BLaER1 (cell line): ENCODE measurements around the gene GATA3.

Experiments used
- H3K27ac ChIP-seq: shearing (Covaris generic); formaldehyde crosslinking; 2 replicates; pipeline ENCODE4 v1.8.1; 2022
- H3K27me3 ChIP-seq: shearing (Covaris generic); formaldehyde crosslinking; 2 replicates; pipeline ENCODE4 v1.8.1; 2022
- H3K36me3 ChIP-seq: shearing (Covaris generic); formaldehyde crosslinking; 2 replicates; pipeline ENCODE4 v1.8.1; 2022
- H3K4me1 ChIP-seq: shearing (Covaris generic); formaldehyde crosslinking; 2 replicates; pipeline ENCODE4 v1.8.1; 2022
- H3K4me2 ChIP-seq: shearing (Covaris generic); formaldehyde crosslinking; 2 replicates; pipeline ENCODE4 v1.8.1; 2022
- H3K4me3 ChIP-seq: shearing (Covaris generic); formaldehyde crosslinking; 2 replicates; pipeline ENCODE4 v1.8.1; 2022
- H3K9ac ChIP-seq: shearing (Covaris generic); formaldehyde crosslinking; 2 replicates; pipeline ENCODE4 v1.8.1; 2022
- H3K9me3 ChIP-seq: shearing (Covaris generic); formaldehyde crosslinking; 2 replicates; pipeline ENCODE4 v1.8.1; 2022
- H4K20me1 ChIP-seq: shearing (Covaris generic); formaldehyde crosslinking; 2 replicates; pipeline ENCODE4 v1.8.1; 2022
- Cebpa-rat ChIP-seq: shearing (Covaris generic); IDR thresholded peaks from 2 replicates; pipeline ENCODE4 v1.8.1; 2022

Gene GATA3

GRCh38 chr10:8044331-8044907 lies 10.1 kb upstream of the GATA3 start:
- H3K9ac ChIP-seq = no peak overlapping the region
- peaks cover 4% of the 10 kb centered on the region; the same call in 1 of the 2 replicates for H3K9me3 ChIP-seq
- TF ChIP-seq Cebpa-rat = no peak
- H3K27me3 ChIP-seq = peaks cover 100% of the 10 kb centered on the region
- H4K20me1 ChIP-seq = peaks cover 96% of the 10 kb centered on the region
- no peaks in the 10 kb centered on the region for H3K36me3 ChIP-seq
- H3K4me1 ChIP-seq = peaks cover 11% of the 10 kb centered on the region; the same call in 1 of the 2 replicates
- no peak overlapping the region for H3K4me3 ChIP-seq
- 0 out of 2 replicates have a peak overlapping the region, but pooled peaks have one; percentile 25 for H3K4me2 ChIP-seq
- no peak overlapping the region for H3K27ac ChIP-seq

- H3K9ac ChIP-seq = no peak overlapping the region
- H3K27ac ChIP-seq = no peak overlapping the region
- H4K20me1 ChIP-seq = peaks cover 96% of the 10 kb centered on the region
- TF ChIP-seq Cebpa-rat = no peak
- H3K36me3 ChIP-seq = no peaks in the 10 kb centered on the region
- H3K9me3 ChIP-seq = peaks cover 4% of the 10 kb centered on the region; the same call in 1 of the 2 replicates
- H3K4me2 ChIP-seq = peak overlapping the region; percentile 25; the same call in 1 of the 2 replicates
- peaks cover 100% of the 10 kb centered on the region for H3K27me3 ChIP-seq
- no peak overlapping the region for H3K4me3 ChIP-seq
- H3K4me1 ChIP-seq = peaks cover 18% of the 10 kb centered on the region; the same call in 1 of the 2 replicates
Observed at GRCh38 chr10:8044908-8045725, 9.4 kb upstream of the GATA3 start.

- Histone ChIP-seq H3K4me2 (no peak overlapping the region), H3K9ac (no peak overlapping the region), H3K36me3 (no peaks in the 10 kb centered on the region), H3K27me3 (peaks cover 100% of the 10 kb centered on the region), H3K9me3 (peaks cover 4% of the 10 kb centered on the region; the same call in 1 of the 2 replicates), H3K4me3 (no peak overlapping the region), H3K27ac (no peak overlapping the region), H4K20me1 (peaks cover 96% of the 10 kb centered on the region), H3K4me1 (peaks cover 25% of the 10 kb centered on the region; the same call in 1 of the 2 replicates)
- no peak for TF ChIP-seq Cebpa-rat
Observed at GRCh38 chr10:8045726-8046494, 8.6 kb upstream of the GATA3 start.

- H3K9me3 ChIP-seq = peaks cover 4% of the 10 kb centered on the region; the same call in 1 of the 2 replicates
- H3K27ac ChIP-seq = no peak overlapping the region
- H3K9ac ChIP-seq = no peak overlapping the region
- H3K4me2 ChIP-seq = no peak overlapping the region
- no peaks in the 10 kb centered on the region for H3K36me3 ChIP-seq
- peaks cover 25% of the 10 kb centered on the region; the same call in 1 of the 2 replicates for H3K4me1 ChIP-seq
- H3K27me3 ChIP-seq = peaks cover 100% of the 10 kb centered on the region
- TF ChIP-seq Cebpa-rat = no peak
- no peak overlapping the region for H3K4me3 ChIP-seq
- peaks cover 98% of the 10 kb centered on the region for H4K20me1 ChIP-seq
Observed at GRCh38 chr10:8047452-8048280, 6.8 kb upstream of the GATA3 start.

- Histone ChIP-seq H3K4me2 (no peak overlapping the region), H3K36me3 (no peaks in the 10 kb centered on the region), H3K27ac (no peak overlapping the region), H3K4me1 (peaks cover 25% of the 10 kb centered on the region; the same call in 1 of the 2 replicates), H3K9me3 (no peaks in the 10 kb centered on the region), H3K9ac (no peak overlapping the region), H3K4me3 (no peak overlapping the region), H4K20me1 (peaks cover 95% of the 10 kb centered on the region), H3K27me3 (peaks cover 100% of the 10 kb centered on the region)
- no peak for TF ChIP-seq Cebpa-rat
Observed at GRCh38 chr10:8048281-8049008, 6.0 kb upstream of the GATA3 start.

GRCh38 chr10:8049045-8049864 lies 5.2 kb upstream of the GATA3 start:
- Histone ChIP-seq H3K4me2 (peak overlapping the region; percentile 70), H3K27ac (no peak overlapping the region), H3K9ac (no peak overlapping the region), H3K36me3 (no peaks in the 10 kb centered on the region), H4K20me1 (peaks cover 94% of the 10 kb centered on the region), H3K9me3 (no peaks in the 10 kb centered on the region), H3K4me1 (peaks cover 33% of the 10 kb centered on the region), H3K27me3 (peaks cover 100% of the 10 kb centered on the region), H3K4me3 (peak overlapping the region; percentile 48)
- TF ChIP-seq Cebpa-rat = no peak

- Histone ChIP-seq H3K4me3 (peak overlapping the region; percentile 48), H4K20me1 (peaks cover 91% of the 10 kb centered on the region), H3K9me3 (peaks cover 4% of the 10 kb centered on the region; the same call in 1 of the 2 replicates), H3K27me3 (peaks cover 100% of the 10 kb centered on the region), H3K4me2 (peak overlapping the region; percentile 70), H3K36me3 (no peaks in the 10 kb centered on the region), H3K4me1 (peaks cover 36% of the 10 kb centered on the region), H3K27ac (no peak overlapping the region), H3K9ac (no peak overlapping the region)
- no peak for TF ChIP-seq Cebpa-rat
Observed at GRCh38 chr10:8049865-8050555, 4.5 kb upstream of the GATA3 start.
